Measurements from ENCODE around the gene ASB5. TPM values are rescaled to one million over a fixed set of nuclear protein-coding genes. Genes with fewer than 3 reads are reported as not detected.

The ASB5 gene
- polyA plus RNA-seq, 3 donors: 0.16 to 0.59 (median 0.17) TPM

DNA sequence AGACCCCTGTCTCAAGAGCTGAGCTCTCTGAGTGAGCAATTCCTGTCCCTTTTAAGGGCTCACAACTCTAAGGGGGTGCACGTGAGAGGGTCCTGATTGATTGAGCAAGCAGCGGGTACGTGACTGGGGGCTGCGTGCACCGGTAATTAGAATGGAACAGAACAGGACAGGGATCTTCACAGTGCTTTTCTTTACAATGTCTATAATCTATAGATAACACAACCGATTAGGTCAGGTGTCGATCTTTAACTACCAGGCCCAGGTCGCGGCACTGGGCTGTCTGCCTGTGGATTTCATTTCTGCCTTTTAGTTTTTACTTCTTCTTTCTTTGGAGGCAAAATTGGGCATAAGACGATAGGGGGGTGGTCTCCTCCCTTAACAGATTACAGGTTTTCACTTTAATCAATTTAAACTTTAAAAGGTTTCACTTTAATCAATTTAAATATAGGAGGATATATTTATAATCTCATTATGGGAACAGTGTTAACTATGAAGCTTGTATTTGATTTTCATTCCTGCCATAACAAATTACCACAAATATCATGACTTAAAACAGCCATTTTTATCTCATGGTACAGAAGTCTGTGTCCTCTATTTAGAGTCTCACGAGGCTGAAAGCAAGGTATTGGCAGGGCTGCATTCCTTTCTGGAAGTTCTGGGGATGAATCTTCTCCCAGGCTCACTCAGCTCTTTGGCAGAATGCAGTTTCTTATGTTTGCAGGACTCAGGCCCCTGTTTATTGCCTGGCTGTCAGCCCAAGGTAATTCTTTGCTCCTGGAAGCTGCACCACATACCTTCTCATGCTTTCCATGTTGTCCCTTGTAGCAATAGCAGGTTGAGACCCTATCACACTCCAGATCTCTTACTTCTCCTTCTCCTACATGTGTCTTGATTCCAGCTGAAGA is 78.9 kb downstream of the ASB5 start:
- DNase-seq (ENCODE audit: extremely low read depth in 1 of 11, low read depth in 9 of 11, low spot score in 4 of 11): no peak

GRCh38 chr4:176188654-176189053 is 80.4 kb downstream of the ASB5 start:
- no peak for DNase-seq (ENCODE audit: extremely low read depth in 1 of 11, low read depth in 9 of 11, low spot score in 4 of 11)

- DNase-seq (ENCODE audit: extremely low read depth in 1 of 11, low read depth in 9 of 11, low spot score in 4 of 11): no peak
Measured at GRCh38 chr4:176187624-176188023, 81.4 kb downstream of the ASB5 start.

DNA sequence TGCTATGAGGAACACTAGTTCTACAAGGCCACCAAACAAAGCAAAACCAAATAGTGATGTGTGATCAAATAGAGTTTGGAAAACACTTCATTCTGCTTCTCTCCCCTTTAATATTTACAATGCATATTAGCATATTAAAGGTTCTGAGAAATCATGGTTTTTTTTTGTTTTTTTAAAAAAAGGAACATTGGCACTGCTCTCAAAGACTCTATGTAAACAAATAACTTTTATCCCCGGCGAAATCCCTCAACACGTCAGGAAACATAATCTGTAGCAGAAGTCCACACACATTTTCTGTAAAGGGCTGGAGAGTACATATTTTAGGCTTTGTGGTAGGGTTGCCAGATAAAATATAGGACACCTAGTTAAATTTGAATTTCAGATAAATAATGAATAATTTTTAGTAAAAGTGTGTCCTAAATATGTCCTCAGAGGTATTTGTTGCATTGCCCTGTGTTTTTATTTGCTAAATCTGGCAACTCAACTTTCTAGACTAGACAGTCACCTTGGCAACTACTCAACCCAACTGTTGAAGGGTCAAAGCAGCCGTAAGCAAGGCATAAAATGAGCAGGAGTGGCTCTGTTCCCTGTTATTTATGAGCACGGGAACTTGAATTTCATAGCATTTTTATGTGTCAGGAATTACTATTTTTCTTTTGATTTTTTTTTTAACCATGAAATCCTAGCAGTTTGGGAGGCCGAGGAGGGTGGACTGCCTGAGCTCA is 82.2 kb downstream of the ASB5 start:
- DNase-seq (ENCODE audit: extremely low read depth in 1 of 11, low read depth in 9 of 11, low spot score in 4 of 11): no peak

- DNase-seq (ENCODE audit: extremely low read depth in 1 of 11, low read depth in 9 of 11, low spot score in 4 of 11): no peak
Measured at GRCh38 chr4:176186067-176186466, 83.0 kb downstream of the ASB5 start.

DNA sequence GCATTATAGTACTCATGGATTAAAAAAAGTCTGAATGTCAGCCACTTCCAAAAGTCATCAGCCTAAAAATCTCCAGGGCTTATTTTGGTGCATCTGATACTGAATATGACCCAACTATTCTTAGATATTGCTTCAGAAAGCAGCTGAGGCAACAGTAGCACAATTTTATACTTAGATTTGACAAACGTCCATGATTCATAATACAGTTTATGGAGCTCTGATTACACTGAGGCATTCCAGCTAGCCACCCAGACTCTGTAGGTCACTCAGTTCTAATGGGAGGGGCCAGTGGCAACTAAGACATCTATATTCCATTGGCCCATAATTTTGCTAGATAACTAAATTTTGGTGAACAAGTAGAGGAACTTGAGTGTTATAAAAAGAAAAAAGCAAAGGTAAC is 84.0 kb downstream of the ASB5 start:
- no peak for DNase-seq (ENCODE audit: extremely low read depth in 1 of 11, low read depth in 9 of 11, low spot score in 4 of 11)

Other genes starting within 250 kb of the ASB5 start
- 10 to 100 TPM in 1 of 3 donors, 1 to 10 TPM in 2; 6.6 to 11.4 (median 8.8) TPM for gene WDR17, start 203.4 kb downstream of the ASB5 start, polyA plus RNA-seq (ENCODE audit: insufficient read length in 3 of 3)
- gene SPATA4, start 73.6 kb downstream of the ASB5 start, polyA plus RNA-seq (ENCODE audit: insufficient read length in 3 of 3): 1 to 10 TPM; 1.1 to 2.0 (median 1.4) TPM
- 100 to 1,000 TPM in 1 of 3 donors, 10 to 100 TPM in 2; 84.3 to 107 (median 96.7) TPM for gene SPCS3, start 50.7 kb upstream of the ASB5 start, polyA plus RNA-seq (ENCODE audit: insufficient read length in 3 of 3)

Data from renal cortex interstitium (tissue), 11 donors.